HG03097 (cell line): ENCODE results near the gene MPST.

Source experiments
- ATAC-seq: cut with Tn5 transposase; IDR thresholded peaks from one replicate; pipeline ENCODE4 v1.9.1; 2021; ENCODE audit not compliant: unreplicated experiment, low FRiP score

Gene MPST

GRCh38 chr22:37000676-37001534 is 18.6 kb upstream of the MPST start:
- no peak for ATAC-seq

DNA sequence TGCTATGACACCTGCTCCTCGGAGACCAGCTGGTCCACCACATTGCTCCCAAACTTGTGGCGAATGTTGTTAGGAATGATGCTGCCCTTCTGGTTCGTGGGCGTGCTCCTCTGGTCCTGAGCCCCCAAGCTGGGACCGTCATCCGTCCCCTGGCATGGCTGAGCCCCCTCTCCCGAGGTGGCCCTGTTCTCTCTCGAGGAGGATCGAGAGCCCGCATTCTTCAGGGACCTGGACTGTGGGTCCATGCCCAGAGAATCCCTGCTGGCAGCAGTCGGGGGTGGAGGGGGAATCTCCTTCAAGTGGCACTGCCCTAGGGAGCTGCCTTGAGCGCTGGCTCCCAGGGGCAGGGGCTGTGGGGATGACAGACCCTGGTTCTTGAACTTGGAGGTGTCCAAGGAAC is 17.7 kb upstream of the MPST start:
- no peak for ATAC-seq

DNA sequence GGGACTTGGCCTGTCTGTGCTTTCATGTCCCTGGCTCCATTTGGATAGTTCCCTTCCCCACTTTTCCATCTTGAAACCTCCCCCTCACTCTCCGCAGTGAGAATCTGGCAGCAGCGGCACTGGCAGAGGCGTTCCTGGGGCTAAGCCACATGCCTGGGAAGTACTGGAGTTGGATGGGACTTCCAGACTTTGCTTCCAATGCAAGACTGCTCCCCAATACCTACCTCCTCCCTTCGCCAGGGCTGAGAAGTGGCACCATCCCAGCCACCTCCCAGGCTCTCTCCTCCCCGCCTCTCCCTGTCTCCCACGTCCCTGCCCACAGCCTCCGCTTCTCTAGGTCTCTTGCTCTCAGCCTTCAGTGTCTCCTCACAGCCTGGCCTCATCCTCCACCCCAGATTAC is 16.9 kb upstream of the MPST start:
- ATAC-seq: no peak

DNA sequence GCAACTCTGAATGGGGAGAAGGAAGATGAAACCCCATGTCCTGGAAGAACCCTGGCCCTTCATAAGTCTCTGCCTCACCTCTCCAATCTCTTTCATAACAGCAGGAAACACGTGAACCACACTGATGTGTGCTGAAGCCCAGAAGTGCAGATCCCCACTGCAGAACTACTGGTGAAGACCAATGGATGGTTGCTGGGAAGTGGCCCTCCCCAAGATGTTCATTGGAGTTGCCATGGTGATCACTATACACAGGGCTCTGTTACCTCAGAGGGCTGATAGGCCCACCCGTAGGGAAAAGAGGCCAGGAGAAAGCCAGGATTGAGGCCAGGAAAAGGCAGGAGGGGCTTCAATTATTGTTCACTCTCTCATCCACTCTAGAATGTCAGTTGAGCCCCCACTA is 11.9 kb upstream of the MPST start:
- ATAC-seq: no peak

- no peak for ATAC-seq
These were observed 11.2 kb upstream of the MPST start for GRCh38 chr22:37008365-37008764.

- no peak for ATAC-seq
These were observed 10.1 kb upstream of the MPST start for GRCh38 chr22:37009490-37009889.

DNA sequence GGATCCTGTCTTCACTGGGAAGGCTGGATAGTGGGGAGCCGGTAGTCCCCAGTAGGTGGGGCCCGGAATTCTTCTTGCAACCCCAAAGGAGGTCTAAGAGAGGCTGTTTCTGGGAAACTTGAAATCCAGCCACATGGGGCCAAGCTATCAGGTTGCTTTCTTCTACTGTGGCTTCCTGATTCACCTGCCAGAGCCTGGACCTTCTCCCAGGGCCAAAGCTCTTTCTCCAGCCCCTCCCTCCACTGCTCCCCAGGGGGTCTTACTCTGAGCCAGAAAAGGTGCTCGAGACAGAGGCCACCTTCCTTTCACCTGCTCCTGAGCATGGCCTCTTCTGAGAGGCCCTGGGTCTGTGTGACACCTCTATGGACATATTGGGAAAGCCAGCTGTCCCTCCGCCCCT is 9.4 kb upstream of the MPST start:
- no peak for ATAC-seq

DNA sequence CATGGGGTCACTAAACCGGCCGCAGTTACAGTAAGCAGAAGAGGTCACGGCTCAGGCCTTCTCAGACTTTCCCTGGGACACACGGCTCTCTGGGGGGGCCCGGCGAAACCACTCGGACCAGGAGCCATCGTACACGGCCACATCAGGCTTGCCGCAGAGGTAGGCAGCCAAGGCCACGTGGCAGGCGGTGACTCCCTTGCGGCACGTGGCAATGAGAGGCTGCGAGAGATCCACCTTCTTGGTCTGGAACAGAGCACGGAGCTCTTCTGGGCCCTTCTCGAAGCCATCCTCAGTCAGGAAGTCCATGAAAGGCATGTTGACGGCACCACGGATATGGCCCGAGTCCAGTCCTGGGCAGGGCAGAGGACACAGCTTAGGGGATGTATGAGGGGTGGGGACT is 8.6 kb upstream of the MPST start:
- no peak for ATAC-seq

GRCh38 chr22:37011472-37011871 is 8.1 kb upstream of the MPST start:
- ATAC-seq: no peak

DNA sequence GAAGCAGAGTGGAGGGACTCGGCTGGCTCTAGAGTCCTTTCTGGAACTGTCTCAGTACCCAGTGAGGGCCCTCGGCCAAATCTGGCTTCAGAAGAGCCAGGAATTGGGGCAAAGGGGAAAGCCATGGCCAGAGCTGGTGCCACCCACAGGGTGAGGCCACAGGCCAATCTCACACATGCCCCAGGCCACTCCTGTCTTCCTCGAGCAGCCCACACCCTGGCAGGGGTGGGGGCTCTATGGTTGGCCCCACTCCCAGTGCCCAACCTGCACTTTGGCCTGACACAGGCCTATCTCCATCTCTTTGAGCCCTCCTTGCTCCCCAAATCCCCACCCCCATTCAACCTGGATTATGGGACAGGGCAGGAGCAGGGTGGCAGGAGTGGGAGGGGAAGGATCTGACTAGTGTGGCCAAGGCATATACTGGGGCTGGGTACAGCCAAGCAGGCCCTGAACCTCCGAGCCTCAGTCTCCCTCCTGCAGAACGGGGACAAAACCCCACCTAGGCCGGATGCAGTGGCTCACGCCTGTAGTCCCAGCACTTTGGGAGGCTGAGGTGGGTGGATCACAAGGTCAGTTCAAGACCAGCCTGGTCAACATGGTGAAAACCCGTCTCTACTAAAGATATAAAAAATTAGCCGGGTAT is 7.2 kb upstream of the MPST start:
- no peak for ATAC-seq

- no peak for ATAC-seq
These were observed 6.6 kb upstream of the MPST start for GRCh38 chr22:37012956-37013355.

DNA sequence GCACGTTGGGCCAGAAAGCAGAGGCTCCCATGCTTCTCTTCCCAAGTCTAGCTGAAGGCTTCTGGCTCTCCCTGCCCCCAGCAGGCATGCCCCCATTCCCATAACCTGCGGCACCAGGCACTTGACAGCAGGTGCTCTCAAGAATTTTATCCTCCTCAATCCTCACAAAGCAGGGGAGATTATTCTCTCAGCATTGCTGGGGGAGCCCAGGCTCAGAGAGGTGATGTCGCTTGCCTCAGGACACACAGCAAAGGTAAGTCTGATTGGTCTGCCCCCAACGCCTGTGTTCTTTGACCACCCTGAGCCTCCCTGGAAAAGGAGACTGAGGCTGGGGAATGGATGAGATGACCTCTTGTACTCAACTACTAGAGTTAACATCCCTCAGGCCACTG is 5.1 kb upstream of the MPST start:
- ATAC-seq: no peak

DNA sequence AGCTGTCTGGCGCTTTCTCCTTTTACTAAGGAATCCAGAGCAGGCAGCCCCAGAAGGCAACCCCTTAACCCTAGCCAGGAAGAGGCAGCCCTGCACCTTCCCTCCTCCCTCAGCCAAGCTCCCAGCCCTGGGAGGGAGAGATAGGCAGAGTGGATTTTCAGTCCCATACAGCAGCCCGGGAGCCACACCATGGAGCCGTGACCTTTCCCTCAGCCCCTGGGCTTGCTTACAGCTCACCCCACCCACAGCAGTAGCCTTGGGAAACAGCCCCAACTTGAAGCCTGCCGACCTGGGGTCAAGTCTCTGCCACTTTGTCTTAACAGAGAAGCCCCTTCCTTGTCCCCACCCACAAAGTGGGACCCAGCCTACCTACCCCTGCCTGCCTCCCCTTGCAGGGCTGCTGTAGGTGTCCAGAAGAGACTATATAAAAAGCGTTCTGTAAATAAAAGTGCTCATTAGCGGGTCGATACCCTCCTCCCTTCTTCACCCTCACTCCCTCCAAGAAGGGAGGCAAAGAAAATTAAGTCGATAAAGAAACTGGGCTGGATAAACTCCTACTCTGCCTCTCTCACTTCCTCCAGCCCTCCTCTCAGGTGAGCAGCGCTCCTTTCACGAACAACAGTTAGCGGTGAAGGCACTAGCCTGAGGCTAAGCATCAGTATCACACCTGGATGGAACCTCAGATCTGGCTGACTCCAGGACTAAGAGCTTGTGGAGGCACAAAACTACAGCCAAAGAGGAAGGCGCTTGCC is 4.5 kb upstream of the MPST start:
- no peak for ATAC-seq

GRCh38 chr22:37015587-37015878 is 4.0 kb upstream of the MPST start:
- ATAC-seq: no peak

- ATAC-seq: no peak
These were observed 3.2 kb upstream of the MPST start for GRCh38 chr22:37016134-37016910.

DNA sequence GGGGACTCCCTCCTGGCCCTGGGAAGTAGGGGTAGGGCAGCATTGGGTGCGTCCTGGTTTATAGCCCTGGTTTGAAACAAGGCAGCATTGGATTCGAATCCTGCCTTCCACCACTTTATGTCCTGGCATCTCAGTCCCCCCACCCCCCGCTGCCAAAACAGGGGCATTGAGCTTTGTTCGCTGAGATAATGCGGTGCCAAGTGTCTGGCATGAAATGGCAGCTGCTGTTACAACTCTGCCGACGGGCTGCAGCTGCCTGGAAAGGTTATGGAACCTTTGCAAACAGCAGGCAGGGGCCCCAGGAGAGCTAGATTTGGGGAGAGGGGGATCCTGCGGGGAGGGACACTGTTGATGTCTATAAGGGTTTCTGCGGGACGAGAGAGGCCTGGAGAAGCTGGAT is 2.2 kb upstream of the MPST start:
- ATAC-seq: no peak

GRCh38 chr22:37018086-37018814 is 1.3 kb upstream of the MPST start:
- no peak for ATAC-seq

- no peak for ATAC-seq
These were observed 680 bp upstream of the MPST start for GRCh38 chr22:37018815-37019308.

DNA sequence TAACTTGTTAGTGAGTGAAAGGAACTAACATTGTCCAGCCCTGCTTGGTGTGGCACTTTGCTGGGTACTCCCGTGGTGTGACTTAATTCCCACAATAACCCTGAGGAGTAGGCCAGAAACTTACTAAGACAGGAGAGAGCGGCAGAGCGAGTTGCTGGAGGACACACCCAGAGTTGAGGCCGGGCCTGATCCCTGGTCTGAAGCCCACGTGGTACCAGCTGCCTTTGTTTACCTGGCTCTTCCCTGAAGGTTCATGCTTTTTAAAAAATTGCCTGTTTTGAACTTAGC is 594 bp downstream of the MPST start:
- ATAC-seq: no peak

- no peak for ATAC-seq
These were observed 1.5 kb downstream of the MPST start for GRCh38 chr22:37021041-37021440.
